HepG2 (cell line): ENCODE data around the gene DCTN2. TPM values are rescaled to one million over a fixed set of nuclear protein-coding genes. Genes with fewer than 3 reads are reported as not detected.

Experiments
- ARID5B ChIP-seq: IDR thresholded peaks from 2 replicates; pipeline ENCODE4 v1.4.0; 2020; ENCODE audit warnings: mild to moderate bottlenecking, missing genetic modification reagents
- BCL3 ChIP-seq: sonication (generic); formaldehyde crosslinking; IDR thresholded peaks from 2 replicates; pipeline ENCODE4 v1.5.1; 2020; ENCODE audit warnings: mild to moderate bottlenecking, missing genetic modification reagents, moderate library complexity
- DRAP1 ChIP-seq: IDR thresholded peaks from 2 replicates; pipeline ENCODE4 v1.6.1; 2016; ENCODE audit warnings: missing genetic modification reagents, missing compliant biosample characterization
- FOSL1 ChIP-seq: sonication (generic); formaldehyde crosslinking; IDR thresholded peaks from 2 replicates; pipeline ENCODE4 v1.9.0; 2021; ENCODE audit warnings: missing genetic modification reagents, borderline replicate concordance
- MEIS2 ChIP-seq: sonication (generic); formaldehyde crosslinking; IDR thresholded peaks from 2 replicates; pipeline ENCODE4 v1.9.0; 2021; ENCODE audit warnings: mild to moderate bottlenecking, missing genetic modification reagents
- MXD4 ChIP-seq: IDR thresholded peaks from 2 replicates; pipeline ENCODE4 v1.6.1; 2016; ENCODE audit warnings: mild to moderate bottlenecking, missing biosample characterization, missing genetic modification reagents
- NFYC ChIP-seq: IDR thresholded peaks from 2 replicates; pipeline ENCODE4 v1.6.1; 2016; ENCODE audit warnings: missing genetic modification reagents, missing compliant biosample characterization
- NR0B2 ChIP-seq: sonication (generic); formaldehyde crosslinking; IDR thresholded peaks from 2 replicates; pipeline ENCODE4 v1.4.0; 2020; ENCODE audit warnings: mild to moderate bottlenecking, missing genetic modification reagents
- PBX2 ChIP-seq: IDR thresholded peaks from 2 replicates; pipeline ENCODE4 v1.6.1; 2016; ENCODE audit warnings: control low read depth
- PHF21A ChIP-seq: sonication (generic); formaldehyde crosslinking; IDR thresholded peaks from 2 replicates; pipeline ENCODE4 v1.5.0; 2020; ENCODE audit warnings: mild to moderate bottlenecking, missing genetic modification reagents
- SRY ChIP-seq: sonication (generic); formaldehyde crosslinking; IDR thresholded peaks from 2 replicates; pipeline ENCODE4 v1.8.0; 2022; ENCODE audit warnings: mild to moderate bottlenecking, missing genetic modification reagents
- TAF15 ChIP-seq: fragments of 200-400 bp; formaldehyde crosslinking; IDR thresholded peaks from one replicate; pipeline ENCODE4 v1.6.1; 2018; ENCODE audit warnings: mild to moderate bottlenecking, low read depth, low read length; ENCODE audit not compliant: poor library complexity, severe bottlenecking
- ZMYM2 ChIP-seq: sonication (generic); formaldehyde crosslinking; IDR thresholded peaks from 2 replicates; pipeline ENCODE4 v1.8.0; 2022; ENCODE audit warnings: mild to moderate bottlenecking, missing genetic modification reagents
- ZNF234 ChIP-seq: sonication (generic); formaldehyde crosslinking; conservative IDR thresholded peaks from 2 replicates; pipeline ENCODE4 v1.5.1; 2020; ENCODE audit warnings: mild to moderate bottlenecking, missing genetic modification reagents
- ZNF235 ChIP-seq: sonication (generic); formaldehyde crosslinking; IDR thresholded peaks from 2 replicates; pipeline ENCODE4 v1.8.1; 2023; ENCODE audit warnings: mild to moderate bottlenecking, missing genetic modification reagents, borderline replicate concordance
- ZNF260 ChIP-seq: sonication (generic); formaldehyde crosslinking; IDR thresholded peaks from 2 replicates; pipeline ENCODE4 v1.4.0; 2020; ENCODE audit warnings: missing genetic modification reagents, low read depth, mild to moderate bottlenecking, borderline replicate concordance
- ZNF362 ChIP-seq: sonication (generic); formaldehyde crosslinking; IDR thresholded peaks from 2 replicates; pipeline ENCODE4 v1.4.0; 2020; ENCODE audit warnings: missing genetic modification reagents, mild to moderate bottlenecking, borderline replicate concordance
- ZNF558 ChIP-seq: sonication (generic); formaldehyde crosslinking; IDR thresholded peaks from 2 replicates; pipeline ENCODE4 v1.9.0; 2022; ENCODE audit warnings: mild to moderate bottlenecking, missing genetic modification reagents, borderline replicate concordance
- ZNF629 ChIP-seq: sonication (generic); formaldehyde crosslinking; conservative IDR thresholded peaks from 2 replicates; pipeline ENCODE4 v1.5.0; 2020; ENCODE audit warnings: missing genetic modification reagents
- polyA plus RNA-seq, 8 experiments: library from polyadenylated mRNA; depleted of rRNA in 3 of 8; stranded (reverse) in 7 of 8; unstranded in 1 of 8; fragments of >200 nt; fragmentation: Illumina TruSeq in 4 of 8; extraction: Trizol in 4 of 8; gene quantifications; 2 replicates each; pipeline versions ENCODE4 v1.2.1 to v1.2.3, GENCODE V29; 2011 to 2016; ENCODE audit warnings: low read depth in 4 of 8, missing spikeins in 1 of 8, mixed read lengths in 1 of 8; ENCODE audit not compliant: insufficient read depth in 1 of 8
- total RNA-seq, 5 experiments: library from RNA; depleted of rRNA; stranded (reverse); fragments of >200 nt; fragmentation: Illumina TruSeq; extraction: Trizol; gene quantifications; 2 replicates each; pipeline ENCODE4 v1.2.3, GENCODE V29; 2016; ENCODE audit warnings: low read depth in 1 of 5
- TF ChIP-seq, protein P1 (sequence below): sonication (generic); formaldehyde crosslinking; IDR thresholded peaks from 2 replicates; pipeline ENCODE4 v1.9.0; 2021; ENCODE audit warnings: missing genetic modification reagents, borderline replicate concordance

DCTN2 gene
- total and polyA plus RNA-seq, 2 of the 13 experiments (the other 11 are each of a cell fraction or from before 2014, with no cell fraction given): 72.0 to 77.4 TPM

DNA sequence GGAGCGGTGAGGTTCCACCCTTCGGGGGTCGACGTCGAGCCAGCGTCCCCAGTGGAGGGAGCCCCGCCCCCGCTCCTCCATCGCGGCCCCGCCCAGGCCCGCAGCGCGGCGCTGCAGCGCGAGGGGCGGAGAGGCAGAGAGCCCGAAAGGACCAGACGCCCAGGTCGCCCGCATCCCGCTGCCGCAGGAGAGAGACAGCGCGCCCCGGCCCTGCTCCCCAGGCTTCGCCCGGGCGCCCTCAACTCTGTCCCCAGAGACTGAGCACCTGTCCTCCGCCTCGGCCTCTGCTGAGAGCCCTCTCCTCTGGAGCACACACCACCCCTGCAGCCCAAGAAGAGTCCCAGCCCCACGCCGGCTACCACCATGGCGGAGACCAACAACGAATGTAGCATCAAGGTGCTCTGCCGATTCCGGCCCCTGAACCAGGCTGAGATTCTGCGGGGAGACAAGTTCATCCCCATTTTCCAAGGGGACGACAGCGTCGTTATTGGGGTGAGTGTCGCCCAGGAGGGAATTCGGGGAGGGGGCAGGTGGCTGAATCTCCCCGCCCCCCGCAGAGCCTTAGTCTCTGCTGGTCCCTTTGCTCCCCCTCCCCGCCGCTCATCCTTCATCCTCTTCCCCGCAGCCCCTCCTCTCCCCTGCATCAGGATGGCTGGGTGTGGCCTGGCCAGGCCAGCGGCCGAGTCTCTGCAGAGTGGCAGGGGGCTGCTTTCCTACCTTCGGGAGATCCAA, 3.1 kb upstream of the DCTN2 start, which contains the start of gene KIF5A (continued):
- TF ChIP-seq BCL3 (no peak), NFYC (no peak), PBX2 (CRISPR knock-in tag) (no peak), ZNF235 (CRISPR knock-in tag) (no peak), ARID5B (CRISPR knock-in tag) (no peak), ZNF629 (no peak), ZNF260 (CRISPR knock-in tag) (no peak), DRAP1 (CRISPR knock-in tag) (no peak), NR0B2 (CRISPR knock-in tag) (no peak), ZNF558 (CRISPR knock-in tag) (no peak), ZNF362 (no peak), SRY (no peak), MEIS2 (CRISPR knock-in tag) (no peak), FOSL1 (CRISPR knock-in tag) (no peak), PHF21A (CRISPR knock-in tag) (no peak), MXD4 (CRISPR knock-in tag) (no peak), TAF15 (no peak), ZNF234 (CRISPR knock-in tag) (no peak), ZMYM2 (CRISPR knock-in tag) (no peak)
- TF ChIP-seq, protein P1, sequence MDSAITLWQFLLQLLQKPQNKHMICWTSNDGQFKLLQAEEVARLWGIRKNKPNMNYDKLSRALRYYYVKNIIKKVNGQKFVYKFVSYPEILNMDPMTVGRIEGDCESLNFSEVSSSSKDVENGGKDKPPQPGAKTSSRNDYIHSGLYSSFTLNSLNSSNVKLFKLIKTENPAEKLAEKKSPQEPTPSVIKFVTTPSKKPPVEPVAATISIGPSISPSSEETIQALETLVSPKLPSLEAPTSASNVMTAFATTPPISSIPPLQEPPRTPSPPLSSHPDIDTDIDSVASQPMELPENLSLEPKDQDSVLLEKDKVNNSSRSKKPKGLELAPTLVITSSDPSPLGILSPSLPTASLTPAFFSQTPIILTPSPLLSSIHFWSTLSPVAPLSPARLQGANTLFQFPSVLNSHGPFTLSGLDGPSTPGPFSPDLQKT (CRISPR knock-in tag): no peak
